GM19035 (cell line): ENCODE data around the gene RCAN2.
A peak's percentile ranks its signal among the peaks of the same experiment; 100 is the strongest.

Source experiments
- ATAC-seq: cut with Tn5 transposase; IDR thresholded peaks from one replicate; pipeline ENCODE4 v1.9.1; 2021; ENCODE audit not compliant: unreplicated experiment

Gene RCAN2

GRCh38 chr6:46262928-46263706, 228.1 kb downstream of the RCAN2 start:
- no peak for ATAC-seq

- ATAC-seq, result no peak
These were observed 233.0 kb downstream of the RCAN2 start for GRCh38 chr6:46258249-46258648.

GRCh38 chr6:46255528-46255927, 235.7 kb downstream of the RCAN2 start:
- ATAC-seq, result no peak

- no peak for ATAC-seq
These were observed 236.3 kb downstream of the RCAN2 start for GRCh38 chr6:46254946-46255345.

GRCh38 chr6:46254331-46254730, 236.9 kb downstream of the RCAN2 start:
- no peak for ATAC-seq

- no peak for ATAC-seq
These were observed 239.5 kb downstream of the RCAN2 start for GRCh38 chr6:46251583-46252339.

GRCh38 chr6:46248143-46248542, 243.1 kb downstream of the RCAN2 start:
- ATAC-seq, result no peak

- no peak for ATAC-seq
These were observed 244.5 kb downstream of the RCAN2 start for GRCh38 chr6:46246727-46247126.

- ATAC-seq, result no peak
These were observed 245.2 kb downstream of the RCAN2 start for GRCh38 chr6:46246081-46246480.

GRCh38 chr6:46244670-46245069, 246.6 kb downstream of the RCAN2 start:
- no peak for ATAC-seq

GRCh38 chr6:46243754-46244153, 247.5 kb downstream of the RCAN2 start:
- no peak for ATAC-seq

- ATAC-seq, result no peak
These were observed 248.3 kb downstream of the RCAN2 start for GRCh38 chr6:46242921-46243320.

- ATAC-seq, result no peak
These were observed 250.2 kb downstream of the RCAN2 start for GRCh38 chr6:46240866-46241565.

- ATAC-seq, result no peak
These were observed 254.5 kb downstream of the RCAN2 start for GRCh38 chr6:46236752-46237151.

GRCh38 chr6:46235242-46235641, 256.0 kb downstream of the RCAN2 start:
- no peak for ATAC-seq

- no peak for ATAC-seq
These were observed 256.5 kb downstream of the RCAN2 start for GRCh38 chr6:46234700-46235099.

GRCh38 chr6:46234156-46234556, 257.1 kb downstream of the RCAN2 start:
- no peak for ATAC-seq

GRCh38 chr6:46233129-46233528, 258.1 kb downstream of the RCAN2 start:
- ATAC-seq, result no peak

- ATAC-seq, result no peak
These were observed 269.0 kb downstream of the RCAN2 start for GRCh38 chr6:46222286-46222685.

GRCh38 chr6:46221222-46221793, 269.9 kb downstream of the RCAN2 start:
- peak; percentile 79 for ATAC-seq
